ENCODE data around the gene ITPRID1.

The ITPRID1 gene

DNA sequence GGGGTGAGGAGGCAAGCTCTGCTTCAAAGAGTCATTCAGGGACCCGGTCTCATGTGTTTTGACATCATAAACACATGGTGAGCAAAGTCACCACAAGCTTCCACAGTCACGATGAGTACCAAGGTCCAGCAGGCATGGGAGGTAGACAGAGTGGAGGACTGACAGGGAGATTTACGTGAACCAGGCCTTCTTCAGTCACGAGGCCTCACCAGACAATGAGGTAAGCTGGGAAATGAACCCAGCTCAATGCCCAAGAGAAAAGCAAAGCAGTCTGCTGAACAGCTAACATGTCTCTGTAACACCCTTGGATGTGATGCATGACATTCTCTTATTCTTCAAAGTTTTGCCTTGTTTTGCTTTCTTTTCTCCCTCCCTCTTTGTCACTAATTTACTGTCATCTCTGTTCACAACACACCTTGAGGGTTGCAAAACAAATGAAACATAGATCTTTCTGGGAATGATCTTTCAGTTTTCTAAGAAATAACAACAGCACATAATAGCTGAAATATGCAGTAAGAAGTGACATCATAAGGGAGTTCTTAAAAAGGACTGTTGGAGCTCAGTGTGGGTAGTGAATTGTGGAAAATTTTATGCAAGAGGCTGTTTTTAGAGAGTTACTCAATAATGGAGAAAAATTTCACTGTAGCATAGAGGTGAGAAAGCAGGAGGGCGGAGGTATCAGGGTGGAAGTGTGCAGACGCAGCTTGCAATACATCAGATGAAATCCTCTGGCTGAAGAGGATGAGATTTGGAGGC, 182.1 kb downstream of the ITPRID1 start:
- H3K9me3 ChIP-seq (ENCODE audit: insufficient read depth, low read depth, low read length), result no peaks in the 10 kb centered on the region
- no peak overlapping the region for H3K27ac ChIP-seq (ENCODE audit: low read depth, low read length)
- 93% methylated on average over 6 of the region's 6 CpGs for WGBS
- no peaks in the 10 kb centered on the region for H3K4me1 ChIP-seq (ENCODE audit: insufficient read depth, low read length)
- H3K27me3 ChIP-seq (ENCODE audit: insufficient read depth, low read length), result no peaks in the 10 kb centered on the region
- H3K4me3 ChIP-seq (ENCODE audit: low read length), result no peak overlapping the region
- no peaks in the 10 kb centered on the region for H3K36me3 ChIP-seq (ENCODE audit: insufficient read depth, low read length)
- no peak overlapping the region for H3K9ac ChIP-seq (ENCODE audit: low read depth, low read length)

DNA sequence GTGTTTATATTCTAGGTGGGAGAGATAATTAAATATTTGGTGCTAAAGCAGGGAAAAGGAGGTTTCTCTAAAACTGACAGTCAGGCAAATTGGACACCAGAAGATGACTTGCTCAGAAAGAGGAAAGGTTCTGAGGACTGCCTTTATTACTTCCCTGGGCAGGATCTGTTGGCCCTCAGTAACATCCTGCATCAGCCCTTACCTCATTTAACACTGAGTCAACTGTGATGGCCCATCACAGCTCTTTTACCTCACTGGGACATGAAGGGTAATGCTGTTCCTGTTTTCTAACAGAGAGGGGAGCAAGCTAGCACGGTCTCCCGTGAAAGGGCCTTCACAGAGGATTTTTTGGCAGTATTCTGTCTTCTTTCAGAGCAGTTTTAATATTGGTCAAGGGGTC, 185.2 kb downstream of the ITPRID1 start:
- H3K9ac ChIP-seq (ENCODE audit: low read depth, low read length), result no peak overlapping the region
- H3K4me1 ChIP-seq (ENCODE audit: insufficient read depth, low read length), result no peaks in the 10 kb centered on the region
- no peak overlapping the region for H3K27ac ChIP-seq (ENCODE audit: low read depth, low read length)
- no peak overlapping the region for H3K4me3 ChIP-seq (ENCODE audit: low read length)
- no peaks in the 10 kb centered on the region for H3K9me3 ChIP-seq (ENCODE audit: insufficient read depth, low read depth, low read length)
- no peaks in the 10 kb centered on the region for H3K27me3 ChIP-seq (ENCODE audit: insufficient read depth, low read length)
- H3K36me3 ChIP-seq (ENCODE audit: insufficient read depth, low read length), result no peaks in the 10 kb centered on the region
- WGBS, result 85% methylated on average over 2 of the region's 2 CpGs

DNA sequence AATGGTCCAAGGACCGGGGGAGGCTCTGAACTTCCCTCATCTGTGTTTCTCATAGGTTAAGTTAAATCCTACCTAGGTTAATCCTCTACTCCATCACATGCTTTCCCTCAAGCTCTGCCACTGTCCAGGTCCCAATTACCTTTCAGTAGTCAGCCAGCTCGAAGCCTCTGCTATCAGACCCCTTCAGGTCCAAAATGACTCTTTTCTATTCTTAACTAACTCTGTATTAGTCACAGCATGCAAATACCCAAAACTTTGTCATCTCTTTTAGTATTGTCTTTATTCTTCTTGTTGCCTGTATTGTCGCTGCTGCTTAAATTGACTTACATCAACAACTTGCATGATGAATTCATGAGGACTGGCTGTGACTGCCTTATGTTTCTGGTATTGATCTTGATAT, 188.5 kb downstream of the ITPRID1 start:
- Histone ChIP-seq H3K27ac (ENCODE audit: low read depth, low read length) (no peak overlapping the region), H3K9ac (ENCODE audit: low read depth, low read length) (no peak overlapping the region), H3K4me3 (ENCODE audit: low read length) (no peak overlapping the region), H3K4me1 (ENCODE audit: insufficient read depth, low read length) (no peaks in the 10 kb centered on the region), H3K36me3 (ENCODE audit: insufficient read depth, low read length) (no peaks in the 10 kb centered on the region), H3K27me3 (ENCODE audit: insufficient read depth, low read length) (peaks cover 8% of the 10 kb centered on the region; the same call in 1 of the 2 replicates), H3K9me3 (ENCODE audit: insufficient read depth, low read depth, low read length) (no peaks in the 10 kb centered on the region)
- 97% methylated on average over 3 of the region's 3 CpGs for WGBS

DNA sequence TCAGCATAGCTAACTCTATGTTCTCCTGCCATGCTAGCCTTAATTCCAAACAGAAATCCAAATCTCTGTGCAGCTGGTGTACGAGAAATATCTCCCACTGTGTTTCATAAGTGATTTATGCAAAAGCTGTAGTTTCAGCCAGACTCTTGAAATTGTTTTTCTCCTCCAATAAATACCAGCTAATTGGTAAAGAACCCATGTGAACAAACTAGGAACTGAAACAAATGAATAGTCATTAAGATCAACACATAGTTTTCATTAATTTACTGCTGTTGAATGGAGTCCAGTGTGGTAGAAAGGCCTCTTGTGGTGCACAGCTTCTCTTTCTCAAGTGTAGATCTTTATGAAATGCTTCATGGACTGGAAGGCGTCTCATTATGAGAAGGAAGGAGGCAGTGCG, 191.5 kb downstream of the ITPRID1 start:
- Histone ChIP-seq H3K9ac (ENCODE audit: low read depth, low read length) (no peak overlapping the region), H3K4me3 (ENCODE audit: low read length) (no peak overlapping the region), H3K27me3 (ENCODE audit: insufficient read depth, low read length) (peaks cover 30% of the 10 kb centered on the region), H3K27ac (ENCODE audit: low read depth, low read length) (no peak overlapping the region), H3K4me1 (ENCODE audit: insufficient read depth, low read length) (peaks cover 14% of the 10 kb centered on the region), H3K9me3 (ENCODE audit: insufficient read depth, low read depth, low read length) (no peaks in the 10 kb centered on the region), H3K36me3 (ENCODE audit: insufficient read depth, low read length) (no peaks in the 10 kb centered on the region)
- 95% methylated on average over 3 of the region's 3 CpGs for WGBS

DNA sequence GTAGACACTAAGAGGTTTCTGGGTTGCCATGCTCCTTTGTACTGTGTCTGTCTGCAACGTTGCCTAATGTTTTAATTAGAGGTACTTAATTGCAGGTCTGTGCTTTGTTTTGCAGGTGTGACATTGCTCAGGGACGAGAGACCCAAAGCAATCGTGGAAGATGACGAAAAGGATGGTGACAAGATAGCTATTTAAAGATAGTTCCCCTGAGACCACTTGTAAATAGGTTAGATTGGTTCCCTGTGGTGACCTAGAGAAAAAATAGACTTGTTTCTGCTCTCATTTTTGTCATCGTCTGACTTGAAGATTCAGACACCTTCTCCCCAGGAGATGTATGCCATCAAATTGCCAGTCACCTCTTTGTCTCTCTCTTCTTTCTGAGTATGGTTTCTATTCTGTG, 193.2 kb downstream of the ITPRID1 start:
- Histone ChIP-seq H3K4me3 (ENCODE audit: low read length) (no peak overlapping the region), H3K9me3 (ENCODE audit: insufficient read depth, low read depth, low read length) (no peaks in the 10 kb centered on the region), H3K27ac (ENCODE audit: low read depth, low read length) (no peak overlapping the region), H3K9ac (ENCODE audit: low read depth, low read length) (no peak overlapping the region), H3K36me3 (ENCODE audit: insufficient read depth, low read length) (no peaks in the 10 kb centered on the region), H3K27me3 (ENCODE audit: insufficient read depth, low read length) (peaks cover 47% of the 10 kb centered on the region), H3K4me1 (ENCODE audit: insufficient read depth, low read length) (peaks cover 28% of the 10 kb centered on the region)
- 78% methylated on average over 5 of the region's 5 CpGs for WGBS

Measured in HUES64 (cell line).